OCI-LY7 (cell line): ENCODE measurements around the gene THOC7.

ENCODE experiments used
- EZH2phosphoT487 ChIP-seq: fragments of 200-600 bp; sonication (generic); IDR thresholded peaks from 2 replicates; pipeline ENCODE4 v1.6.1; 2018; ENCODE audit warnings: low read depth, borderline replicate concordance, mild to moderate bottlenecking, mixed run types, antibody characterized with exemption, low read length, moderate library complexity, mixed read lengths
- TF ChIP-seq, protein P1 (sequence below): fragments of 200-600 bp; sonication (generic); conservative IDR thresholded peaks from 2 replicates; pipeline ENCODE4 v1.5.1; 2014; ENCODE audit warnings: mild to moderate bottlenecking, antibody characterized with exemption, low read length, moderate library complexity, mixed read lengths

GRCh38 chr3:63798544-63798943 is 65.1 kb downstream of the THOC7 start:
- TF ChIP-seq, protein P1, sequence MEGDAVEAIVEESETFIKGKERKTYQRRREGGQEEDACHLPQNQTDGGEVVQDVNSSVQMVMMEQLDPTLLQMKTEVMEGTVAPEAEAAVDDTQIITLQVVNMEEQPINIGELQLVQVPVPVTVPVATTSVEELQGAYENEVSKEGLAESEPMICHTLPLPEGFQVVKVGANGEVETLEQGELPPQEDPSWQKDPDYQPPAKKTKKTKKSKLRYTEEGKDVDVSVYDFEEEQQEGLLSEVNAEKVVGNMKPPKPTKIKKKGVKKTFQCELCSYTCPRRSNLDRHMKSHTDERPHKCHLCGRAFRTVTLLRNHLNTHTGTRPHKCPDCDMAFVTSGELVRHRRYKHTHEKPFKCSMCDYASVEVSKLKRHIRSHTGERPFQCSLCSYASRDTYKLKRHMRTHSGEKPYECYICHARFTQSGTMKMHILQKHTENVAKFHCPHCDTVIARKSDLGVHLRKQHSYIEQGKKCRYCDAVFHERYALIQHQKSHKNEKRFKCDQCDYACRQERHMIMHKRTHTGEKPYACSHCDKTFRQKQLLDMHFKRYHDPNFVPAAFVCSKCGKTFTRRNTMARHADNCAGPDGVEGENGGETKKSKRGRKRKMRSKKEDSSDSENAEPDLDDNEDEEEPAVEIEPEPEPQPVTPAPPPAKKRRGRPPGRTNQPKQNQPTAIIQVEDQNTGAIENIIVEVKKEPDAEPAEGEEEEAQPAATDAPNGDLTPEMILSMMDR, result no peak
- no peak for TF ChIP-seq EZH2phosphoT487
